Putamen (tissue), 1 donor: ENCODE measurements around the gene MEN1.
"Not testable (repeated sequence)": the region's sequence is repeated elsewhere in the genome, so short reads cannot be mapped to it uniquely, and the experiment has no call there.

Experiments
- DNase-seq: peaks from one replicate; pipeline ENCODE4 v3.0.0-alpha.2; 2016; ENCODE audit warnings: low spot score

Gene MEN1

DNA sequence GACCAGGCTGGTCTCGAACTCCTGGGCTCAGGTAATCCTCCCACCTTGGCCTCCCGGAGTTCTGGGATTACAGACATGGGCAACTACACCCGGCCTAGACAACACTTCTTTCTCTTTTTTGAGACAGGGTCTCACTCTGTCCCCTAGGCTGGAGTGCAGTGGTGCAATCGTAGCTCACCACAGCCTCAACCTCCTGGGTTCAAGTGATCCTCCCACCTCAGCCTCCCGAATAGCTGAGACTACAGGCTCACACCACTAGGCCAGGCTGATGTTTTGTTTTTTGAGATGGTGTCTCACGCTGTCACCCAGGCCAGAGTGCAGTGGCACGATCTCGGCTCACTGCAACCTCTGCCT lies 35.4 kb upstream of the MEN1 start:
- not testable (repeated sequence) for DNase-seq

DNA sequence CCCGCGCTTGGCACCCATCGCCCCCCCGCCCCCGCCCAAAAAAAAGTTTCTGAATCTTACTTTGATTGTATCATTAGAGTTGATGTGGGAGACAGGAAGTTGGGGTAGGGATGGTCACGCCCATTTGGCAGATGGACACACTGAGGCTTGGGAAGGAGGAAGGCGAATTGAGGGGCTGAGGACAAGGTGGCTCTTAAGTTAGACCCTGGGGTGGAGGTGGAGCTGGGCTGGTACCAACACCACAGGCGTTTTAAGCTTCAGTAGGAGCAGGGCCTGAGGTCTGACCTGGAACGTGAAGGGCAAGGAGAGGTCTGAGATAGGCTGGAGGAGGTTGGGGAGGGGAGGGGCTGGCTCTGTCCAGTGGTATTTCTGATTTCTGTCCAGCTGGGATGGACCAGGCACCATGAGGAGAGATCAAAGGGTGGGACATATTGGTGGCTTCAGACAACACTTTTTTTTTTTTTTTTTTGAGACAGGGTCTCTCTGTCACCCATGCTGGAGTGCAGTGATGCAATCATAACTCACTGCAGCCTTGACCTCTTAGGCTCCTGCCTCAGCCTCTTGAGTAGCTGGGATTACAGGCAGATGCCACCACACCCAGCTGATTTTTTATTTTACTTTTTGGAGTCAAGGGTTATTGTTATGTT lies 34.9 kb upstream of the MEN1 start:
- DNase-seq: no peak

DNA sequence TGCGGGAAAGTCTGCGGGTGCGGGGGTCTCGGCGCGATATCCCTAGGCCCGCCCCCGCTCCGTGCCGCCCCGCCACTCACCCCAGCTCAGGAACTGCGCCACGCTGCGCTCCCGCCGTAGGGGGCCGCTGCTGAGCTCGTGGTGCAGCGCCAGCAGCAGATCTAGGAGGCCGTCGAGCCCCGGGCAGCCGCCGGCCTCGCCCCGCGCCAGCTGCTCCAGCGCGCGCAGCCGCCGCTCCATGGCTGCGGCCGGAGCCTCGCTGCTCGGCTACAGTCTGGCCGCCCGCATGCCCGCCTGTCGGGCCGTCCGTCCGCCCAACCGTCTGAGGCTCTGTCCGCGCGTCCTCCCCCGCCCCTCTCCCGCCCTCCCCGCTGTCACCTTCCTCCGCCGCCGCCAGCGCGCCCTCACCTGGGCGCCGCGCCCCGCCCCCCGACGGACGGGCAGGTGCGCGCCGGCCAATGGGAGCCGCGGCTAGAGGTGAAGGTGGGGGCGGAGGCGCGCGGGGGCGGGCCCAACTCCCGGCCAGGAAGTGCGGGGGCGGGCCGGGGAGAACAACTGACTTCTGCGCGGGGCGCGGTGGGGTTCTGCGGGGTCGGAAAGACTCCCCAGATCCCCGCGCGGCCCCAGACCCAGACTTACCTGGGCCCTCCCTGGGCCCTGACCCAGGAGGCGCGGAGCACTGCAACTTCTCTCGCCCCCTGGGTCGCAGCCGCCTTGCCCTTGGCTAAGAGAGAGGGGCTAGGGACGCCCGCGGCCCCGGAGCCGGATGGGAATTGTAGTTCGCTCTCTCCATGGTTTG lies 34.2 kb upstream of the MEN1 start, which contains the start of gene CDC42BPG:
Gene CDC42BPG (minus strand): TSS at position 324 of the 799 bp plus-strand sequence. CDS start 84 bp downstream, at position 240.
- no peak for DNase-seq

DNA sequence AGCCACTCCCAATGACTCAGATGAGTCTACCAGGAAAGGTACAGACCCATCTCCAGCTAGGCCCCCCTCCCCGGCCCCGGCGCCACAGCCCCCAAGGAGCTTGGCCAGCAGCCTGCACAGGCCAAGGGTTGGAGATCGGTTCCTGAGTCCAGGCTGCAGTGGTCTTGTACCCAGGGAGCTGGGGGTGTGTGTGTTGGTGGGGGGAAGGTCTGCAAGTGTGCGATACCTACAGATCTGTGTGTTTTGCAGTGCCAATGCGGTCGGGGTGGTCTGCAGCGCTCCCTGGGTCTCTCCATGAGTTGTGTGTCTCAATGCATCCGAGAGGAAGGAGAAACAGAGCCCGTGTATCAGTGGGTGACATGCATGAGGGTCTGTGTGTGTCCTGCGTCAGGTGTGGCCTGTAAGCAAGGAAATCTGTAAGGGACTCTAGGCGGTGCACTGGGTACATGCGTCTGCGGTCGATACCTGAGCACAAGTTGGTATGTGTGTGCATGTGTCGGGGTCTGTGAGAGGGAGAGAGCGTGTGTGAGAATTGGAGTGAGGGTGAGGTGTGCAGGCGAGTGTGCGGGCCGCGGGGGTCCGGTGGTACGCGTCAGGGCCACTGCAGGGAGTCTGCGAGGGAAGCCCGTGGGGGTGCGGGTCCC lies 33.5 kb upstream of the MEN1 start:
- no peak for DNase-seq

DNA sequence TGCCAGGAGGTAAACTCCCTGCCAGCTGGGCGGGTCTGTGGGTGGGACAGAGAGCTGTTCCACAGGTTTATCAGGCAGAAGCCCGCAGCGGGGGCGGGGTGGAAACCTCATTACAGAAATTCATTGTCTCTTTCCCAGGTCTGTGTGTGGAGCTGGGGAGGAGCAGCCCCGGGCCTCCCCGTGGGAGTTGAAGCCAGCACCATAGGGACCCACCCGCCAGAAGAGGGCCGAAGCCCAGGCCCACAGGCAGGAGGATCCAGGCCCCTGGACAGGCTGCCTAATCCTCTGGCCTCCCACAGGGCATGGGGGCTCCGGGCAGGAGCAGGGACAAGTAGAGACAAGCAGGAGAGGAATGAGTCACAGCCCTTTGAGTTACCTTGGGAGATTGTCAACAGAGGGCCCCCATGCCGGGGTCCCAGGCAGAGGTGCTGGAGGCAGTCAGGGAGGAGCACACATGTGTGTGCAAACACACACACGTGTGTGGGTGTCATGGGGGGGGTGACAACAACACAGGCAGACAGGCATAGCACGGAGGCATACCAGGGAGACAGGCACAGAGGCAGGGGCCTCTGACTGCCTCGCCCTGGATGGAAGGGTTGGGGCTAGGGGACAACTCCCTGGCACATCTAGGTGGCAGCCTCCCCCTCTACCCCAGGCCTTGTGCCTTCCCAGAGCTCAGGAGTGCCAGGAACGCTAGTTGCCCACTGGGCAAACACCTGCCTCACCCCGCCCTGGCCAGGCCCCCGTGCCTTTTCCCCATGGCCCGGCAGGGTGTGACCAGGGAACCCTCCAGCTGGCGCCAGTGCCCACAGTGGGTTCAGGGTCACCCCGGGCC lies 32.7 kb upstream of the MEN1 start:
- no peak for DNase-seq

DNA sequence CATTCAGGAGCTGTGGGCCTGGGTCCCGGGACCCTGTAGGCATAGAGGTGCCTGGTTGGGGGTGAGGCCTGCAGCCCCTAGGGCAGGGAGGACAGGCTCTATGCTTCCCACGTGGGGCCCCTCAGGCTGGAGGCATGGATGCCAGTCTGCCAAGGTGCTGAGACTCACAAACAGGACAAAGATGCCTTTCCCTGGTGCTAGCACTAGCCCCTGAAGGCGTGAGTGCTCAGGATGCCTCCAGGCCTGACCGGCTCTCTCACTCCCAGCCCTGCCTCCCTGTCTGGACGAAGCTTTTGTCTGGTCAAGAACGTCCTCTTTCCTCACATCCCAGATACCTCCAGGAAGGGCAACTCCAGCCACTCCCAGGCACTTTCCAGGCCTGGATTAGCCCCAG lies 32.0 kb upstream of the MEN1 start:
- DNase-seq: no peak

DNA sequence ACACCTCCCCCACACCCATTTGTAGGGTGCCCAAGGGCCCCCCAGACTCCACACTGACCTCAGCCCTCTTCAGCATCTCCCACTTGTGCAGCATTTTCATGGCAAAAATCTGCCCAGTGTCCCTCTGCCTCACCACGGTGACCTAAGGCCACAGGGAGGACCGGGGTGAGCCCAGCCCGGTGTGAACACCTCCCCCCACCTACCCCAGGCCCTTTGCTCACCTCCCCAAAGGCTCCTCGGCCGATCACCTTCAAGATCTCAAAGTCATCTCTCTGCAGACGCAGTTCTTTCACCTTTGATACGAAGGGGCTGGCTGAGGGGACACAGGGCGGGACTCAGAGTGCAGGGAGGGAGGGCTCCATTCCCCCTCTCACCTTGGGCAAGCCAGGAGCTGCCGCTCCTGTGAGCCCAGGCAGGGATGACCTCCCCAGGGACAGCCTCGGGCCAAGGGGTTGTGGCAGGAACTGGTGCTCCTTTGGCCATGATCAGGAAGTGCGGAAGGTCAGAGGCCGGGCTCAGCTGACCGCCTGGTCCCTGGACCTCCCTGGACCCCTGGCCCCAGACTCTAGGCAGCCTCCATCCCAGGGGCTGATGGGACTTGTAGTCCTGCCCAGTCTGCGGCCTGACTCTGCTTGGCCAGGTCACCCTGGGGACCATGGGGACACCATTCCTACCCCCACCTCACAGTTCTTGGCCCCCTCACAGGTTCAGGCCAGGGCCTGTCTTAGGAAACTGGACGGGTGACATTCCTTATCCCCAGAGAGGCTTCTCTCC lies 31.4 kb upstream of the MEN1 start:
- DNase-seq: no peak

DNA sequence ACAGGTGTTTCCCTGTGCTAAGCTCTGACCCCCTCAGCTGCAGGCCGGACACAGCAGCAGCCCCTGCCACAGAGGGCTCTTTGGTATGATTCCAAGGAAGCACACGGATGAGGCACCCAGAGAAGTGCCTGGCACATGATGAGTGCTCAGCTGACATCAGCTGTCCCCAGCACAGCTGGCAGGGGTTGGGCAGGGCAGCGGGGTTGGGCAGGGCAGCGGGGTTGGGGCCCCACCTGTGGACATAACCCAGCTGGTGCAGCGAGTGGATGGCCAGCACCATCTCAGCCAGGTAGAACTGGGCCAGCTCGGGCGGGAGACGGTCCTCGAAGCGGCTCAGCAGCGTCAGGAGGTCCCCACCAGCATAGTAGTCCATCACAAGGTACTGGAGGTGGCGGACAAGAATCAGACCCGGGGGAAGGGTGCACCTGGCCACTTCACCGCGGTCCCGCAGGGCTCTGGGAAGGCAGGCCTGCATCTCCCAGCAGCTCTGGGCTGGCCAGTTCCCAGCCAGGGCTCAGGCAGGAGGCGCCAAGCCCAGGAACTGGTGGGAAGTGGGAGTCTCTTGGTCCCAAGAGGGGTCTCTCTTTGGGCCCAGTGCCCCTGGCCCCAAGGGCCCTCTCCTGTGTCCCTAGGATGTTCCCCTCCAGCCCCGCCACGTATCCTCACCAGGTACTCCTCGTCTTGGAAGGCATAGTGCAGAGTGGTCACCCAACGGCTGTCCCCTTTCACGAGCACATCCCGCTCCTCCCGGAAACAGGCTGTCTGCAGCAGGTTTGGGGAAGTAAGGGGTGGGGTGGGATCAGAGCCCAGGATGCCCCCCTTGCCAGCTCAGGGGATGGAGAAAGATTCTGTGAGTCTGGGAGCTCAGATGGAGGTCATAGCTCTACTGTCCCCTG lies 29.8 kb upstream of the MEN1 start:
- no peak for DNase-seq

DNA sequence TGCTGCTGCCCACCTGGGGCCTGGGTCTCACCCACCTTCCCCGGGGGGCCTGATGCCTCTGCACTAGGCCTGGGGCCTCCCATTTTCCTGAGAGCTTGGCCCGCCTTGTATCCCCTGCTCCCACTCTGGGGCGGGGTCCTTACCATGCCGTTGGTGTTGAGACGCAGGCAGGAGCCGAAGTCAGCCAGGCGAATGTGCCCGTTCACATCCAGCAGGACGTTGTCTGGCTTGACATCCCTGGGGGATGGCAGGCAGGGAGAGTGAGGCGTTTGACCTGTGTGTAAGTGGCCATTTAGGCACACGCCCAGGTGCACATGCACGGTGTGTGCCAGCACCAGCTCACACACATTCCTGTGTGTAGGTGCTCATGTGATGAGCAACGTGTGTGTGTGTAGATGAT lies 29.0 kb upstream of the MEN1 start:
- DNase-seq: no peak

DNA sequence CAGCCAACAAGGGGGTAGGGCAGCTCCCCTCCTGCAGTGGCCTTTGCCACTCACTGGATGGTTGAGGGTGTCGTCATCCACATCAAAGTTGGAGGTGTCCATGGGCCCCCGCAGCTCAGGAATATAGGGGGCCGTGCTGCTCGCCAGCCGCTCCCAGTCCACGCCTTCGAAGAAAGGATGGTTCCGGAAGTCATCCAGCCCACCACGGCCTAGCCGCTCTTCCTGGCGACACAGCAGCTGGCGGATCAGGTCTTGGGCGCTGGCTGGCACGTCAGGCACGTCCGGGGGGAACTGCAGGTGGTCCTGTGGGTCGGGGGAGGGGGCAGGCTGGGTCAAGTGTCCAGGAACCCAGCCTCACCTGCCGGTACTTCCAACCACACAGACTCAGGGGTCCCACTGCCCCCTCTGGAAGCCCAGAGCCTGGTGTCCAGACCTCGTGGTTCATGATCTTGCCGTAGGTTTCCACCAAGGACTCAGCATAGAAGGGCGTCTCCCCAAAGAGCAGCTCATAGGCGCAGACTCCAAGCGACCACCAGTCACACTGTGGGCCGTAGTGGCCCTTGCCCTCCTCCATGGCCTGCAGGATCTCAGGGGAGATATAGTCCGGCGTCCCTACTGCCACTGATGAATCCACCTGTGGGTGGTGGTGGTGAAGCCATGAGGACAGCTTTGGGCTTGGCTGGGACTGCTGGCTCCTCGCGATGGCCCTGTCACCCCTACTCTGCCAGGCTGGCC lies 28.4 kb upstream of the MEN1 start:
- no peak for DNase-seq

DNA sequence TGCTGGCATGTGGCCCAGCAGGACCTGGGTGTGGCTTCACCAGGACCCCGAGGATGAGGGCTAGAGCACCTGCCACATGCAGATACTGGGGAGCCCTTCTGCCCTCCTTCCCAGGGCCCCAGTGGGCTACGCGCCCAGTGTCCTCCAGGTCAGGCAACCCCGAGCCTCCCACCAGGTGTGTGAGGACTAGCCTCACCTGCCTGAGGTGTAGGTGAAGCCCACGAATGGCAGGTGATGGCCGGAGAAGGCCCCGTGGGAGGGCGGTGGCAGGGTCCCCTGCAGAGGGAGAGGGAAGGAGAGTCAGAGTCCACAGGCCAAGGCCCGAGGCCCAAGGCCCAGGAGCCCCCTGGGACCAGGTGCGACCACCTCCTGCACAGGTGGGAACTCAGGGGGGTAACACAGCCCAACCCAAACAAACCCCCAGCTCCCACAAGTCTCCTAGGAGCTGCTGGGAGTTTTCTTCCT lies 27.6 kb upstream of the MEN1 start:
- no peak for DNase-seq

DNA sequence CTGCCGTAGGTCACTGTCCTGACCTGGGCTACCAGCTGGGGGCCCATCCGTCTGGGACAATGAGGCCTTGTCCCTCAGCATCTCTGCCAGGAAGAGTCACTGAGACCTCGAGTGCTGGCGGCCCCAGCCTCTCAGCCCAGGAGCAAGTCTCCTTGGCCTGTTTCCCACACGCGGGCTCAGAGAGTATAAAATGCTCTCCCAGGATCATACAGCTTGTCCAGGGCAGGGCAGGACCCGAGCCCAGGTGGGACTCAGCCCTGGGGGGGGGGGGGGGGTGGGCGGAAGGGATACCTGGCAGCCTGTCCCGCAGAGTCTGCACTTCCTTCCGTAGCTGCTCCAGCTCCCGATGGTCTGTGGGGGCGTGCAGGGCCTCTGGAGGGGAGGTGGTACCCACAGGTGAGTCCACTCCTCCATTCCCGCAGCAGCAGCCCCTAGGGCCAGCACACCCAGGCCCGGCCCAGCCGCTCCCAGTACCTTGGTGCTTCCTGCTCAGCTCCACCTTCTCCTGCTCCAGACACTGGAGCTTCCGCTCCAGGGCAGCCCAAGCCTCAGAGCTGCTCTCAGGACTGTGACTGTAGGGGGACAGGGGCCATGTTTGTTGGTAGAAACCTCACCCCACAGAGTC lies 26.2 kb upstream of the MEN1 start:
- no peak for DNase-seq

DNA sequence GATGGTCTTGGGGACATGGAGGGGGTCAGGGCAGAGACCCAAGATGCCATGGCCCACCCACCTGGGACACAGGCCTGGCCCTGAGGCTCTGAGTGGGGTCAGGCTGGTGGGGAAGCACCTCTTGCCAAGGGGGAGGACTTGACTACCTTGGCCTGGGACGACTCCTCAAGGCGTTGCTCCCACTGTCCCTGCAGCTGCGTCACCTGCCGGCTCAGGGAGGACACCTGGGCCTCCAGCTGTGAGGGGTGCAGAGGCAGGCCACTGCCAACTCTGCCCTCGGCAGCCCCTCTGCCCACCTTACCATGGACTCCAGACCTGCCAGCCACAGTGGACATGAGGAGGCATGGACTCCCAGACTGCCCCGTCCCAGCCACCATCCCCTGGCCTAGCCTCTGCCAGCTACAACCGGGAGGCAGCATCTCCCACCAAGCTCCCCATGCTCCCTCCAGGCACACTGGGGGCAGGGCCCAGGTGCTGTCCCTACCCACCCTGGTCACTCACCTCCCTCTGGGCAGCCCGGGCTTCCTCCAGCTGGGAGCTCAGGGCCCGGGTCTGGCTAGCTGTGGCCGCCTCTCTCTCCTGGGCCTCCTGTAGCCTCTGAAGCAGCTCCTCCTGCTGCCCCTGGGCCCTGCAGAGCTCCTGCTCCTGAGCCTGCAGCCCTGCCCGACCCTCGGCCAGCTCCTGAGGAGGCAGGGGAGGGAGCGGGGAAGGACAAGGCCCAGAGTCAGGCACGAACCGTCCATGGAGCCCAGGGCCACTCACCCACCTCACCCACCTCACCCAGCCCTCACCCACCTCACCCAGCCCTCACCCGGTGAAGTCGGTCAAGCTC lies 25.5 kb upstream of the MEN1 start:
- DNase-seq: no peak

DNA sequence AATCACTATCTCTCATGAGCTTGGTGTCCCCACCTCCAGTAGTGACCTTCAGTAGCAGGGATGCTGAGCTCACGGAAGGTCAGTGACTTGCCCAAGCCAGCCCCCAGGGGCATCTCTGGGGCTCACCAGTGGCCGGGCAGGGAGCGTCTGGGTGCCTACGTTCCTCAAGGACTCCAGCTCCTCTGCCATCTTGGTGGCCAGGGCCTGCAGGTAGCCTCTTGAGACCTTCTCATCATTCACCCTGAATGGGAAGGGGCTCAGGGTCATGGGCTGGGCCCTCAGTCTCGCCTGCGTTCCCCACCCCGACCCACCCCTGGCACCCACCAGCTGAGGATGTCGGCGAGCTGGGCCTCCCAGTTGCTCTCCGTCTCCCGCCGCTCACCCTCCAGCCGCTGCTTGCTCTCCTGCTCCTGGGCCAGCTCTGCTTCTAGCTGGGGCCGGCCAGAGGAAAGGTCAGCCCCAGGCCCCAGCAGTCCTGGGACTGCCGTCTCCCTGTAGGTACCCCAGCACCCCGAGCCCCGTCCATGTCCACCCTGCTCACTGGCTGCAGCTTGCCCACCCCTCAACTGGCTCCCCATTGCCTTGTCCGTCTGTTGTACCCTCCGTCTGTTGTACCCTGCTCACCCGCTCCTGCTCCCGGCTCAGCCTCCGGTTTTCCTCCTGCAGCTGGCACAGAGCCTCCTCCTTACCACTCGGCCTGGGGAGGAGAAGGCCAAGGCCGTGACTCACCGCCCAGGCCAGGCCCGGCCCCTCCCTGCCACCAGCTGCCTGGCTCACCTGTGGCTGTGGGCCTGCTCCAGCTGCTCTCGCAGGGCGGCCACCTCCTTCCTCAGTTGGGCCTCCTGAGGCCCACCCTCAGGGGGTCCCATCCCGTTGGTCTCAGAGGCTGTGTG lies 24.6 kb upstream of the MEN1 start:
- no peak for DNase-seq

DNA sequence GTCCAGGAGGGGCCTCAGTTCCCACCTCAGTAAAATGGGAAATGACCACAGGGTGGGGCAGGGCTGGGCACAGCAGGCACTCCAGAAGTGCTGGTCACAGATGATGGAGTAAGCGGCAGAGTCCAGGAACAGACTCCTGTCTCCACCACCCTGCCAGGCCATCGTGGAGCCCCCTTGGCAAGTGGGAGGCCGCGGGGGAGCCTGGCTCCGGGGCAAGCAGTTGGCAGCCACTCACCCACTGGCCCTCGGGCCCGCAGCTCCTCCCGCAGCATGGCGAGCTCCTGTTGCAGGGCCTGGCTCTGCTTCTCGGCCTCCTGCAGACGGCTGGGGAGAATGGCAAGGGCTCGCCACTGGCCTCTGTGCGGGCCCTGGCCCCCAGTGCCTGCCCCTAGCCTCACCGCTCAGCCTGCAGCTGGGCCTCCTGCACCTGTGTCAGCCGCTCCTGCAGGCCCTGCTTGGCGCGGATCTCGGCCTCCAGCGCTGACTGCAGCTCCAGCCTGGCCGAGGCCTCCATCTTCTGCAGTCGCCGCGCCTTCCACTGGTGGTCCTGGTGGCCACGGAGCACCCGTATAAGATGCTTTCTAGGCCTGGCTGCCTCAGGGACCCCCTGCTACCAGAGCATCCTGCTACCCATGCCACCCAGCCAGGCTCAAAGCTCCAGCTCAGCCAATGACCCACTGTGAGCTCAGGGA lies 23.8 kb upstream of the MEN1 start:
- DNase-seq: no peak

DNA sequence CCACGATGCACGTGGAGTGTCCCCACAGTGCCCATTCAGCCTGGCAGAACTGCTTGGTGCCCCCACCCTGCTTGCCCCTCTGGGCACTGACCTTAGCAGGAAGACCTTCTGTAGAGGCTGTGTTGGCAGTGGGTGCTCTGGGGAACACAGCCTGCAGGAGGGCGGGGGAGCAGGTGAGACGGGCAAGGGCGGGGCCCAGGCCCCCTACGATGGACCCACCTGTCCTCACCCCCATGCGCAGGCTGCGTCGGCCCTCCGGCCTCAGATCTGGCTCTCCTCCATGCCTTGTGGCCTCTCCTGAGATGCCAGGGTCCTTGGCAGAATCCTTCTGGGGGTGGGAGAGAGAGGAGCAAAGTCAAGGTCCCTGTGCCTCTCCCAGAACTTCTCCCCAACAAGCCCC lies 23.2 kb upstream of the MEN1 start:
- DNase-seq: no peak

DNA sequence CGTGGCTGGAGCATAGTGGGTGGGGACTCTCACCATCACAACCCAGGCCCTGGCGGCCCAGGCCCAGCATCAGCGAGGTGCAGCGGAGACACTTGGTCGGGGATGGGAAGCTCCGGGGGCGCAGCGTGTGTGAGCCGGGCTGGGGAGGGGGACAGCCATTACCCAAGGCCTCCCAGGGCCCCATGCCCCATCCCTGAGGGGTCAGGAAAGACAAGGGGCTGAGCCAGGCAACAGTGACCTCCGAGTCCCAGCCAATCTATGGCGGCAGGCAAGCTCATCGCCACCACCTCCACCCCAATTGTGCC lies 22.8 kb upstream of the MEN1 start:
- no peak for DNase-seq
